ENCODE data around the gene PRMT7. TPM values are rescaled to one million over a fixed set of nuclear protein-coding genes. Genes with fewer than 3 reads are reported as not detected.

PRMT7 gene
- total RNA-seq, 2 experiments from 2014 or later: 80.4 to 85.1 TPM

Small RNA genes lying within 50 kb of the gene (small RNA-seq; reads per million reads assigned to genes)
- 0.16 reads per million for gene RNU4-30P
- not detected for gene RNU6-1262P

Other genes starting within 250 kb of the PRMT7 start
- gene NFATC3, start 225.6 kb upstream of the PRMT7 start, total RNA-seq (2014; rRNA removed; shearing (Covaris generic)): 60.9 and 73.4 TPM in 2 replicates
- 76.0 and 91.7 TPM in 2 replicates for gene NFATC3, start 225.6 kb upstream of the PRMT7 start, total RNA-seq (2022)
- gene ESRP2, start 74.9 kb upstream of the PRMT7 start, total RNA-seq (2014; rRNA removed; shearing (Covaris generic)): 0.08 TPM in 1 of 2 replicates, not detected in the other
- gene ESRP2, start 74.9 kb upstream of the PRMT7 start, total RNA-seq (2022): not detected in 2 replicates
- 38.9 and 46.2 TPM in 2 replicates for gene PLA2G15, start 65.6 kb upstream of the PRMT7 start, total RNA-seq (2014; rRNA removed; shearing (Covaris generic))
- gene PLA2G15, start 65.6 kb upstream of the PRMT7 start, total RNA-seq (2022): 27.5 and 36.8 TPM in 2 replicates
- 50.9 and 53.1 TPM in 2 replicates for gene SLC7A6, start 46.5 kb upstream of the PRMT7 start, total RNA-seq (2014; rRNA removed; shearing (Covaris generic))
- 79.5 and 98.8 TPM in 2 replicates for gene SLC7A6, start 46.5 kb upstream of the PRMT7 start, total RNA-seq (2022)
- 28.6 and 35.2 TPM in 2 replicates for gene SLC7A6OS, start 73 bp upstream of the PRMT7 start, total RNA-seq (2014; rRNA removed; shearing (Covaris generic))
- gene SLC7A6OS, start 73 bp upstream of the PRMT7 start, total RNA-seq (2022): 33.4 and 35.8 TPM in 2 replicates
- gene SMPD3, start 137.5 kb downstream of the PRMT7 start, total RNA-seq (2014; rRNA removed; shearing (Covaris generic)): 0.16 and 0.21 TPM in 2 replicates
- gene SMPD3, start 137.5 kb downstream of the PRMT7 start, total RNA-seq (2022): 0.51 and 0.61 TPM in 2 replicates
- gene ZFP90, start 228.3 kb downstream of the PRMT7 start, total RNA-seq (2014; rRNA removed; shearing (Covaris generic)): 14.1 and 22.0 TPM in 2 replicates
- gene ZFP90, start 228.3 kb downstream of the PRMT7 start, total RNA-seq (2022): 27.0 and 31.5 TPM in 2 replicates

All from OCI-LY7 (cell line).